ENCODE data around the gene SLC23A1. TPM values are rescaled to one million over a fixed set of nuclear protein-coding genes. Genes with fewer than 3 reads are reported as not detected.

SLC23A1 gene
- polyA plus RNA-seq, 1 experiment, result not detected

DNA sequence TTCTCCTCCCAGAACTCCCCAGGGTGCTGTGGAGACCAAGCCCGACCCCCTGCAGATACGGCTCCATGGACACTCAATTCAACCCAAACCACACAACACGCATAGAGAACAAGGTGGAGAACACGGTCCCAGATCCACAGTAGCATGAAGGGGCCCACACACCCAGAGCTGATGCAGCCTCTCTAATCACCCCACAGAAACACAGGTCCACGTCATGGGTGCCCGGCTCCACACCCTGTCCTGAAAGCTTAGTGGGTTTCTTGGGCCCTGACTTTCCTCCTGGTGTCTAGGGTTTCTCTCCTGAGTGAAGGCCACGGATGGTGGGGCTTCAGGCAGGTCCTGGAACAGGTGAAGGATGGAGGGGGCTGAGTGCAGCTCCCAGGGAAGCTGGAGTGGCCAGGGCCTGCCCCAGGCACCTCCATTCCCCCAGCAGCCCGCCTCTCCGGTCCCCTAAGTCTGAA lies 1.5 kb upstream of the SLC23A1 start:
- ChIA-PET POLR2A (no interaction called here), CTCF (no interaction called here)
- no peaks in the 10 kb centered on the region for H3K27me3 ChIP-seq (ENCODE audit: control insufficient read depth, insufficient read depth, low read length)
- DNase-seq (ENCODE audit: low read depth), result no peak
- no peaks in the 10 kb centered on the region for H3K36me3 ChIP-seq (ENCODE audit: control insufficient read depth, insufficient read depth, low read length)
- TF ChIP-seq, protein P1, sequence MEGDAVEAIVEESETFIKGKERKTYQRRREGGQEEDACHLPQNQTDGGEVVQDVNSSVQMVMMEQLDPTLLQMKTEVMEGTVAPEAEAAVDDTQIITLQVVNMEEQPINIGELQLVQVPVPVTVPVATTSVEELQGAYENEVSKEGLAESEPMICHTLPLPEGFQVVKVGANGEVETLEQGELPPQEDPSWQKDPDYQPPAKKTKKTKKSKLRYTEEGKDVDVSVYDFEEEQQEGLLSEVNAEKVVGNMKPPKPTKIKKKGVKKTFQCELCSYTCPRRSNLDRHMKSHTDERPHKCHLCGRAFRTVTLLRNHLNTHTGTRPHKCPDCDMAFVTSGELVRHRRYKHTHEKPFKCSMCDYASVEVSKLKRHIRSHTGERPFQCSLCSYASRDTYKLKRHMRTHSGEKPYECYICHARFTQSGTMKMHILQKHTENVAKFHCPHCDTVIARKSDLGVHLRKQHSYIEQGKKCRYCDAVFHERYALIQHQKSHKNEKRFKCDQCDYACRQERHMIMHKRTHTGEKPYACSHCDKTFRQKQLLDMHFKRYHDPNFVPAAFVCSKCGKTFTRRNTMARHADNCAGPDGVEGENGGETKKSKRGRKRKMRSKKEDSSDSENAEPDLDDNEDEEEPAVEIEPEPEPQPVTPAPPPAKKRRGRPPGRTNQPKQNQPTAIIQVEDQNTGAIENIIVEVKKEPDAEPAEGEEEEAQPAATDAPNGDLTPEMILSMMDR (IDR thresholded peaks at IDR 0.05; ENCODE audit: insufficient read depth, low read depth, low read length), result no peak
- H3K4me3 ChIP-seq (ENCODE audit: low read depth, low read length), result no peak overlapping the region

DNA sequence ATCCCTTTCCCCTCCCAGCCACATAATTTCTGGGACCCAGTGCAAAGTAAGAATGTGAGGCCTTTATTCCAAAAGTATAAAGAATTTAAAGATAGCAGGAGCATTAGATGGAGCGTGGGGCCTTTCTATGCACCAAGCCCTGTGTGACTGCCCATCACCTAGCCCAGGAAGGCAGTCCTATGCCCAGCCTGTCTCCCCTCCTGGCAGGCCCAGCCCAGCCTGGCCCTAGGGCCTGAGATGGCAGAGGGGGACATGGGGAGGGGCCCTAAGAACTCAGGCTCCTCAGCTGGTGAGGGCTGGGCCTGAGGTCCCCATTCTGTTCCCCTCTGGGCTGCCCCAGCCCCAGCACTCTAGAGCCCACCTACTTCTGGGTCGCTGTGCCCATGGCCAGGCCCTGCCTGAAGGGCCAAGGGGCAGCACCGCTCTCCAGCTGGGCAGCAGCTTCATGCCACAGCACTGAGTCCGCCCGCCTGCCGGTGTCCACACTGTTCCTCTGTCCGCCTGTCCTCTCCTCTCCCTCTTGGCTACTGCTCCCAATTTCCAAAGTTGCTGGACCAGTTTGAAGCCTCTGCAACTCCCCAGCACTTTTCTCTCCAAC lies 995 bp upstream of the SLC23A1 start:
- CTCF ChIA-PET, result no interaction called here
- no peak for DNase-seq (ENCODE audit: low read depth)
- TF ChIP-seq, protein P1 (IDR thresholded peaks at IDR 0.05; ENCODE audit: insufficient read depth, low read depth, low read length), result no peak
- POLR2A ChIA-PET, result no interaction called here
- Histone ChIP-seq H3K27me3 (ENCODE audit: control insufficient read depth, insufficient read depth, low read length) (no peaks in the 10 kb centered on the region), H3K4me3 (ENCODE audit: low read depth, low read length) (no peak overlapping the region), H3K36me3 (ENCODE audit: control insufficient read depth, insufficient read depth, low read length) (no peaks in the 10 kb centered on the region)

DNA sequence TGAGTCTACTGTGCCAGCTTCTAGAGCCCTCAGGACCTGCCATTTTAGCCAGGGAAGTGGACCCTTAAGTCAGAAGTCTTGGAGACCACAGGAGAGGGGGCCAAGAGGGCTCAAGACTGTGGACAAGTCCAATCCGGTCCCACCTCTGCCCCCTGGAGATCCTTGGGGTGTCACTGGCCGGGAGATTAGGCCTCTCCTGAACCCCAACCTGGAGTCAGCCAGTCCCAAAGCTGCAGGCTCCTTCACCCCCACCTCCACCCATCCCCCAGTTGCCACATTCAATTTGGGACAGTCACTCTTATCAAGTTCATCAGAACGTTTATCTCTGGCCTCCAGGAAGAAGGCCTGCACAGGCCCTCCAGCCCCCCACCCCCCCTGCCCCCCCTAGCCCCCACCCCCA lies 290 bp downstream of the SLC23A1 start:
- no peaks in the 10 kb centered on the region for H3K36me3 ChIP-seq (ENCODE audit: control insufficient read depth, insufficient read depth, low read length)
- POLR2A ChIA-PET, result no interaction called here
- no peaks in the 10 kb centered on the region for H3K27me3 ChIP-seq (ENCODE audit: control insufficient read depth, insufficient read depth, low read length)
- DNase-seq (ENCODE audit: low read depth), result no peak
- CTCF ChIA-PET, result no interaction called here
- TF ChIP-seq, protein P1 (IDR thresholded peaks at IDR 0.05; ENCODE audit: insufficient read depth, low read depth, low read length), result no peak
- no peak overlapping the region for H3K4me3 ChIP-seq (ENCODE audit: low read depth, low read length)

DNA sequence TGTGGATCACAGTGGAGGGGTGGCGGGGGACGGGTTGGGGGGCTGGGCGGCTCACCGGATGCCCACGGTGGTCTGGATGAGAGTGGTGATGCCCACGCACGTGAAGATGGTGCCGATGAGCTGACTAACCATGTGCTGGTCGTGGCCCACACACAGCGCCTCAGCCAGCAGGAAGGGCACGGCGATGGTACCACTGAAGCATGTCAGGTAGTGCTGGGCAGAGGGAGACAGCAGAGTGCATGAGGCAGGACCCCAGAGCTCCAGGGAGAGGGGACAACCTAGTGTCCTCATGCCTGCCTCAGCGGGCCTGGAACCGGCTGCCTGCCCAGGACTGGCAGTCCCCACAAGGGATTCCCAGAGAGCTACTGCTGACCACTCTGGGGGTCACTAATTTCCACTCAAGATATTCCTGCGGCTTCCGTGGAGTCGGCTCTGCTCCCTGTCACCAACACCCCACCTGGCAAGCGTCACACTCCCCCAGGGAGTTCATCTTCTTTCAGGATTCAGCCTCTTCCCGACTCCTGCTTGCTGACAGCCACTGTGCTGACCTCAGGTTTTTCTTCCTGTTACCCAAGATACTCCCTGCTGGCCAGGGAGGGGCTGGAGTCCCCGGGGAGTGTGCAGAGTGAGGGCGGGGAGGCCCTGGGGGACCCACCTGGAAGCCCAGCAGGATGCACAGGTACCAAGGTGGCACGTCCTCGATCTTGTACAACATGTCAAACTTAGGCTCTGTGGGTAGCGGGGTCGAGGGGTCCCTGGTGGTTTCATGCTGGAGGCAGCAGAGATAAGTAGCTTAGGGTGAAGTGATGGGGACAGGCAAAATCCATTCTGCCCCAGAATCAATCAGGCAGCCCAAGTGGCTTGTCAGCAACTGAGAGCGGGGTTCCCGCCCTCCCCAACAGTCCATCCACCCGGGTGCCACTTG lies 998 bp downstream of the SLC23A1 start:
- no peaks in the 10 kb centered on the region for H3K27me3 ChIP-seq (ENCODE audit: control insufficient read depth, insufficient read depth, low read length)
- no peaks in the 10 kb centered on the region; the same call in 1 of the 2 replicates for H3K36me3 ChIP-seq (ENCODE audit: control insufficient read depth, insufficient read depth, low read length)
- no peak overlapping the region for H3K4me3 ChIP-seq (ENCODE audit: low read depth, low read length)
- ChIA-PET POLR2A (no interaction called here), CTCF (no interaction called here)
- DNase-seq (ENCODE audit: low read depth), result no peak
- TF ChIP-seq, protein P1 (IDR thresholded peaks at IDR 0.05; ENCODE audit: insufficient read depth, low read depth, low read length), result no peak

DNA sequence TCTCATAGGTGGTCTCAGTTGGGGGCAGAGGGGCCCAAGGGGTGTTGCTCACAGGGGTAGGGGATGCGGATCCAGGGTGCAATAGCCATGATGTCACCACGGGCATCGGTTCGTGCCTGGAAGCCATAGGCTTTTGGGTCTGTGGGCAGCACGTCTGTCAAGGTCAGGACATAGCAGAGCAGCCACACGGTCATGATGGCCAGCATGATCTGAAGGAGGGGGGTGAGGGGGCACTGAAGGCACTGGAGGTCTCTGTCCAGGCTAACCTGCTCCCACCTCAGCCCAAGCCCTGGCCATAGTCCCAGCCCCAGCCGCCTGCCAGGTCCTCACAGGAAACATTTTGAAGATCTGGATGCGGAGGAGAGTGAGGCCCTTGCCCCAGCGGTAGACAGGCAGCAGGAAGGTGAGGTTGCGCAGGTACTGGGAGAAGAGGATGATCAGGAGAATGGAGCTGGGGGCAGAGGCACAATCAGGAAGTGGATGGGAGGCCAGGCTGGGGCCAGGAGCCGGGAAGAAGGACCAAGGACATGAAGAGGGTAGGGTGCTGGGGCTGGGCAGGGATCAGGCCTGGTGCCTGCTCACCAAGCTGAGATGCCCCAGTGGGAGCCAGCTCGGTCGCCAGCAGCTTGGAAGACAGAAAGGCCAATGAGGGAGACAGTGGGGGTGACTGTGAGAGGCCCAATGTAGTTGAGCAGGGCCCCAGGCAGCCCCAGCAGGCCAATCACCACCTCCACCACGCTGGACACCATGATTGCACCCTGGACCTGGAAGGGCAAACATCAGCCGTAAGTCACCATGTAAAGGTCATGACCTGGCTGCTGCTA lies 3.3 kb downstream of the SLC23A1 start:
- POLR2A ChIA-PET, result no interaction called here
- CTCF ChIA-PET, result no interaction called here
- no peaks in the 10 kb centered on the region for H3K27me3 ChIP-seq (ENCODE audit: control insufficient read depth, insufficient read depth, low read length)

More for the DNA sequence above, 3.3 kb downstream of the SLC23A1 start:
- no peak for DNase-seq (ENCODE audit: low read depth)
- TF ChIP-seq, protein P1 (IDR thresholded peaks at IDR 0.05; ENCODE audit: insufficient read depth, low read depth, low read length), result no peak
- Histone ChIP-seq H3K4me3 (ENCODE audit: low read depth, low read length) (no peak overlapping the region), H3K36me3 (ENCODE audit: control insufficient read depth, insufficient read depth, low read length) (no peaks in the 10 kb centered on the region; the same call in 1 of the 2 replicates)

Measured in BJ (cell line).